GM10847 (cell line): ENCODE measurements around the gene SCN2A.

Experiments used
- POLR2A ChIP-seq: IDR thresholded peaks from 2 replicates; pipeline ENCODE4 v1.6.1; 2011; ENCODE audit not compliant: insufficient read length; ENCODE audit errors: extremely low read depth

SCN2A gene

DNA sequence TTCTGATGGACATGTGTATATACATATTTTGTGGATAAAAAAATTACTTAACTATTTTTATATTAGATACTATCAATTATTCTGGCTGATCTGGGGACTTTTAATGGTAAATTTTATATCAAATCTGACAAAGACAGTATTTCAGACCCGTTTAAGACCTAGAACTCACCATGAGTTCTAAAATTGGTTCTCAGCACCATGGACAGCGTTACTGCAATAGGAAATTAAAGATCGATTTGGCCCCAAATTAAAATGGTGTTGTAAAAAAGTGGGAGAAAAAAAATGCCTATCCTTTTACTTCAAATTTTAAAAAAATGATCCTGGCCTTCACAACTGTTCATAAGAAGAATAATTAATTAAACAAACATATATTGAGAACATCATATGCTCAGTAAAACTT, 919 bp upstream of the SCN2A start:
- no peak for TF ChIP-seq POLR2A

- no peak for TF ChIP-seq POLR2A
Observed at GRCh38 chr2:165239856-165240515, 772 bp downstream of the SCN2A start.

GRCh38 chr2:165240916-165241315, 1.7 kb downstream of the SCN2A start:
- TF ChIP-seq POLR2A: no peak

- TF ChIP-seq POLR2A: no peak
Observed at GRCh38 chr2:165245081-165245793, 6.0 kb downstream of the SCN2A start.

DNA sequence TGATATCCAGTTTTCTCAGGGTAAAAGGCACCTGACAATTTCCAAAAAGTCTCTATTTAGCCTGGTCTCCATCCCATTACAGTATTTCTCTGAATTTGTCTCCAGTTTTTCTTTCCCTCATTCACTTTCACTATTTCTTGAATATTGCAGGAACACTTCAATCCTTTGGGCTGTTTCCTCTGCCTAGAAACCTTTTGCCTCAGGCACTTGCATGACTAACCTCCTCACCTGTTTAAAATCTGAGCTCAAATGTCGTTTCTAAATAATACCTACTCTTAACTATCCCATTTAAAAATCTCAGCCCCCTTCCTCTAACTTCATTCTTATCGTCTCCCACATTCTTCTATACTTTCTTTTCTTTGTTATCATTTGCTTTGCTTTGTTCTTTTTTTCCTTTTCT, 9.0 kb downstream of the SCN2A start:
- TF ChIP-seq POLR2A: no peak

GRCh38 chr2:165251366-165251765, 12.2 kb downstream of the SCN2A start:
- TF ChIP-seq POLR2A: no peak

GRCh38 chr2:165253178-165253577, 14.0 kb downstream of the SCN2A start:
- TF ChIP-seq POLR2A: no peak

- no peak for TF ChIP-seq POLR2A
Observed at GRCh38 chr2:165256618-165257017, 17.4 kb downstream of the SCN2A start.

- TF ChIP-seq POLR2A: no peak
Observed at GRCh38 chr2:165268754-165269153, 29.5 kb downstream of the SCN2A start.

DNA sequence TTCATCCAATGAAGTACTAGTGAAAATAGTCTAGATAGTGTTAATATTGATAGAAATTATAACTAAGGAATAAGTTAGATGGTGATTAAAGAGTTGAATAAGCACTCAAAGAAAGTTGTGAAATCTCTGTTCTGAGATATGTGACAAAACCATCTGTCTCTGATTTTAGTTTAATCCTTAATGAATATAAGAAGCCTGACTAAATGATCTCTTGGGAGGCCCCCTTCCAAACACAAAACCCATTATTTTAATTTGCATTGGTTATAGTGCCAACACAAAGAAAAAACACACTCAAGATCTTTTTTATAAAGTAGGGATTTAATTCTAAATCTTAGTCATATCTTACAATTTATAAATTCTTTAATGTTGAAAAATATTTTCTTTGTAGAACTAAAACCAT, 34.0 kb downstream of the SCN2A start:
- TF ChIP-seq POLR2A: no peak

DNA sequence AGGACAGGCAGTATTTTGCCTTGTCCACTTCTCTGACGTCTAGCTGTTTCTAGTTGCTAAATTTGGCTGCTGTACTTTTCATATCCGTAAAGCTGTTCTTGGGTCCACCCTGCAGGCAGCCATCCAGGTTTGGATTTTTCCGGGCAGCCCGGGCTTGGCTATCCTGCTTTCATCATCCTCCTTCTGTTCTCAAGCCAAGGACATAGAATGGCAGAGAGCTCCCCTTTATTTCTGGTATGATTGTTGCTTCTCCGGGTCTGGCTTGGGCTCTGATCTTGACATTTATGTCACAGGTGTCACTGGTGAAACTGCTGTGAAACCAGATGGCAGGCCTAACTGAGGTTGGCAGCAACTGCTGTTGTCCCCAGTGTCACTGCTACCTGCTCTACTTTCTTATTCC, 35.5 kb downstream of the SCN2A start:
- TF ChIP-seq POLR2A: no peak

DNA sequence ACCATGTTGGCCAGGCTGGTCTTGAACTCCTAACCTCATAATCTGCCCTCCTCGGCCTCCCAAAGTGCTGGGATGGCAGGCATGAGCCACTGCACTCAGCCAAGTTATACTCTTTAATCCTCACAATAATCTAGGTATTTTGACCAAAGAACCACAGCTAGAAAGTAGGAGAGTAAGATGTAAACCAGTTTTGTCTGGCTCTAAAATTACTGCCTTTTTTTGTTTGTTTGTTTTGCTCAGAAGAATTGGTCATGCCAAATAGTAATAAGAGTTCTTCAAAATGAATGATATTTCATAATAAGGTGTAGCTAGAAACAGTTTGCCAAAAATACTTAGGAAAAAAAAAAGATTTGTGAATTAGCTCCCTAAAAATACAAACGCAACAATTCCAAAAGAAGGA, 36.7 kb downstream of the SCN2A start:
- no peak for TF ChIP-seq POLR2A

- TF ChIP-seq POLR2A: no peak
Observed at GRCh38 chr2:165277295-165277694, 38.1 kb downstream of the SCN2A start.

DNA sequence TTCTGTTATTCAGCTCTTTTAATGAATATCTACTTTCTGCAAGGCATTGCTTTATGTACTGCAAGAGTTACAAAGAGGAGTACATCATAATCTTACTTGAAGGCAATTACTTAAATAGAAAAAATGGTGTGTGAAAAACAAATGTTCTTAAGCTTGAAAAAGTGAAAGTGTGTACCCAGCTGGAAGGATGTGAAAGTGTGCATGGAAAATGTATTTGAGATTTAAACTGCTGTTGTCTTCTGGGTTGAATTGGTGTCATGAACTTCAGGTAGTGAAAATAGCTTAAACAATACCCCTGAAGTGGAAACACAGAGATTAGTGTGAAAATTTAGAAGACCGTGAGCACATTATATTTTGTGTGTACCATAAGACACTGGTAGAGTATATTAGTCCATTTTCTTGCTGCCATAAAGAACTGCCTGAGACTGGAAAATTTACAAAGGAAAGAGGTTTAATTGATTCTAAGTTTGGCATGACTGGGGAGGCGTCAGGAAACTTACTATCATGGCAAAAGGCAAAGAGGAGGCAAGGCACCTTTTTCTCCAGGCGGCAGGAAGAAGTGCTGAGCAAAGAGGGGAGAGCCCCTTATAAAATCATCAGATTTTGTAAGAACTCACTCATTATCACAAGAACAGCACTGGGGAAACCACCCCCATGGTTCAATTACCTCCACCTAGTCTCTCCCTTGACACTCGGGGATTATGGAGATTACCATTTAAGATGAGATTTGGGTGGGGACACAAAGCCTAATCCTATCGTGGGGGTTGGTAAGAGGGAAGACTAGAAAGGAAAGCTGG, 38.8 kb downstream of the SCN2A start:
- TF ChIP-seq POLR2A: no peak

DNA sequence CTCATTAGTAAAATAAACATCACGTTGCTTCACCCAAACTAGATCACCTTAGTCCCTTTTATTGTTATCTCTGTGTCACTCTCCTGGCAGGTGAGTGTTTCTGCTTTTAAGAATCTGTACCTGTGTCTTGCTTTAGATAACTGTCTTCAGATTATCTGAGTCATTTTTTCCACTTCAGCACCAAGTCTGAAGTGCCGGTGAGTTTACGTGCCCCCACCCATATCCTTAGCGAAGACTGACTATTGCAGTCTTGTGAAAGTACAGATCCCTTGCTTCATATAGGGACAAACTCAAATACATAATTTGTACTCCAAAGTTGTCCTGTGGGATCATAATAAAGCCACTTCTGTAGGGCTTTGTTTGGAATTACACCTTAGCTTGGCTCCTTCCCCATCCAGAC, 41.1 kb downstream of the SCN2A start:
- no peak for TF ChIP-seq POLR2A

- no peak for TF ChIP-seq POLR2A
Observed at GRCh38 chr2:165281387-165281786, 42.2 kb downstream of the SCN2A start.
